IMR-90 (cell line): ENCODE results near the gene PPP1R12C. TPM values are rescaled to one million over a fixed set of nuclear protein-coding genes. Genes with fewer than 3 reads are reported as not detected.

ENCODE experiments used
- ATAC-seq: fragments of 200-7000 bp; cut with Tn5 transposase; 2 replicates; pipeline ENCODE4 v1.9.1; 2020; ENCODE audit warnings: low read depth, mild to moderate bottlenecking, moderate library complexity
- BruUV-seq: library from RNA; stranded (reverse); fragments of 400-500 nt; replicated peaks from 2 replicates; lab custom pipeline; 2021; lab: Mats Ljungman, UMichigan
- CTCF ChIA-PET: fragments of 300-600 bp; formaldehyde crosslinking; extraction: SDS; loops from one replicate; lab custom pipeline; 2021; ENCODE audit warnings: antibody characterized with exemption; lab: Yijun Ruan, JAX
- POLR2A ChIA-PET: fragments of 300-600 bp; sonication (Branson Sonifier 250); formaldehyde crosslinking; loops from one replicate; lab custom pipeline; 2022; ENCODE audit warnings: antibody characterized with exemption; ENCODE audit not compliant: unreplicated experiment; lab: Charles Lee
- DNase-seq: peaks from one replicate; pipeline ENCODE4 v3.0.0; 2013
- H2AFZ ChIP-seq: replicated peaks from 2 replicates; pipeline ENCODE3; 2013; ENCODE audit warnings: low read length, mild to moderate bottlenecking; ENCODE audit not compliant: poor library complexity
- H2AK5ac ChIP-seq: 2 replicates; pipeline ENCODE4 v1.6.1; 2013; ENCODE audit warnings: low read depth, low read length, inconsistent platforms
- H2AK9ac ChIP-seq: replicated peaks from 2 replicates; pipeline ENCODE3; 2013; ENCODE audit warnings: mild to moderate bottlenecking, low read depth, low read length, moderate library complexity; ENCODE audit not compliant: poor library complexity
- H2BK120ac ChIP-seq: 2 replicates; pipeline ENCODE4 v1.6.1; 2013; ENCODE audit warnings: low read depth, low read length, inconsistent platforms
- H2BK15ac ChIP-seq: 3 replicates; pipeline ENCODE4 v1.6.1; 2013; ENCODE audit warnings: low read depth, low read length, inconsistent platforms
- H2BK20ac ChIP-seq: 2 replicates; pipeline ENCODE4 v1.6.1; 2013; ENCODE audit warnings: low read depth, mild to moderate bottlenecking, inconsistent platforms, low read length, moderate library complexity
- H2BK5ac ChIP-seq: 2 replicates; pipeline ENCODE4 v1.6.1; 2013; ENCODE audit warnings: mild to moderate bottlenecking, low read depth, low read length, inconsistent platforms; ENCODE audit not compliant: poor library complexity, severe bottlenecking
- H3K14ac ChIP-seq: replicated peaks from 2 replicates; pipeline ENCODE4 v1.6.1; 2013; ENCODE audit warnings: low read depth, low read length, inconsistent platforms
- H3K18ac ChIP-seq: 2 replicates; pipeline ENCODE4 v1.6.1; 2013; ENCODE audit warnings: low read depth, low read length, control low read depth
- H3K23ac ChIP-seq: 2 replicates; pipeline ENCODE4 v1.6.1; 2013; ENCODE audit warnings: low read depth, low read length, inconsistent platforms
- H3K27ac ChIP-seq: 2 replicates; pipeline ENCODE4 v1.5.1; 2013; ENCODE audit warnings: mild to moderate bottlenecking, control low read depth, low read length; ENCODE audit not compliant: insufficient read depth
- H3K27me3 ChIP-seq: 2 replicates; pipeline ENCODE4 v1.6.1; 2013; ENCODE audit warnings: low read length; ENCODE audit not compliant: control insufficient read depth, insufficient read depth
- H3K36me3 ChIP-seq: 2 replicates; pipeline ENCODE4 v1.6.1; 2013; ENCODE audit warnings: low read length, mixed read lengths; ENCODE audit not compliant: control insufficient read depth, insufficient read depth
- H3K4ac ChIP-seq: 2 replicates; pipeline ENCODE4 v1.6.1; 2013; ENCODE audit warnings: low read depth, low read length, inconsistent platforms
- H3K4me1 ChIP-seq: 2 replicates; pipeline ENCODE4 v1.6.1; 2013; ENCODE audit warnings: low read length, mixed read lengths; ENCODE audit not compliant: control insufficient read depth, insufficient read depth
- H3K4me2 ChIP-seq: 2 replicates; pipeline ENCODE4 v1.6.1; 2013; ENCODE audit warnings: low read depth, mild to moderate bottlenecking, control low read depth, low read length, moderate library complexity
- H3K4me3 ChIP-seq: 2 replicates; pipeline ENCODE4 v1.5.1; 2013; ENCODE audit warnings: low read depth, mild to moderate bottlenecking, control low read depth, low read length, moderate library complexity; ENCODE audit not compliant: insufficient read depth
- H3K56ac ChIP-seq: 2 replicates; pipeline ENCODE4 v1.6.1; 2013; ENCODE audit warnings: low read length, inconsistent platforms; ENCODE audit not compliant: insufficient read depth; ENCODE audit errors: extremely low read depth
- H3K79me1 ChIP-seq, 2 experiments: 2 replicates each; pipeline ENCODE4 v1.6.1; 2013; ENCODE audit warnings: low read length in 2 of 2, inconsistent platforms in 1 of 2, low read depth in 1 of 2
- H3K9ac ChIP-seq: 2 replicates; pipeline ENCODE4 v1.6.1; 2013; ENCODE audit warnings: low read depth, low read length, control low read depth
- H3K9me1 ChIP-seq: 2 replicates; pipeline ENCODE4 v1.6.1; 2013; ENCODE audit warnings: low read length, inconsistent platforms; ENCODE audit not compliant: insufficient read depth
- H3K9me3 ChIP-seq: 2 replicates; pipeline ENCODE4 v1.6.1; 2013; ENCODE audit warnings: low read length; ENCODE audit not compliant: control insufficient read depth, insufficient read depth
- H4K20me1 ChIP-seq: 2 replicates; pipeline ENCODE4 v1.6.1; 2013; ENCODE audit warnings: low read length, inconsistent platforms; ENCODE audit not compliant: insufficient read depth
- H4K5ac ChIP-seq: 2 replicates; pipeline ENCODE4 v1.6.1; 2013; ENCODE audit warnings: mild to moderate bottlenecking, low read depth, low read length, control low read depth
- H4K8ac ChIP-seq, 2 experiments: 2 replicates each; pipeline ENCODE4 v1.6.1; 2013; ENCODE audit warnings: low read depth in 2 of 2, low read length in 2 of 2, control low read depth in 1 of 2, inconsistent platforms in 1 of 2
- H4K91ac ChIP-seq: 2 replicates; pipeline ENCODE4 v1.6.1; 2013; ENCODE audit warnings: low read depth, low read length, inconsistent platforms; ENCODE audit not compliant: insufficient read depth
- BHLHE40 ChIP-seq: fragments of 150-350 bp; IDR thresholded peaks from 2 replicates; pipeline ENCODE4 v1.6.1; 2016; ENCODE audit warnings: mild to moderate bottlenecking, low read depth, low read length
- CEBPB ChIP-seq: IDR thresholded peaks from 2 replicates; pipeline ENCODE4 v1.6.1; 2012; ENCODE audit warnings: low read depth, low read length, improper control_type of control experiment
- CHD1 ChIP-seq: IDR thresholded peaks from 2 replicates; pipeline ENCODE4 v1.6.1; 2012; ENCODE audit warnings: low read depth, low read length, improper control_type of control experiment
- ELK1 ChIP-seq: fragments of 150-350 bp; IDR thresholded peaks from 2 replicates; pipeline ENCODE4 v1.6.1; 2016; ENCODE audit warnings: low read depth, mild to moderate bottlenecking, low read length, moderate library complexity, borderline replicate concordance
- FOS ChIP-seq: fragments of 150-350 bp; IDR thresholded peaks from 2 replicates; pipeline ENCODE4 v1.6.1; 2016; ENCODE audit warnings: low read depth, low read length
- MAFK ChIP-seq: IDR thresholded peaks from 2 replicates; pipeline ENCODE4 v1.6.1; 2012; ENCODE audit warnings: low read depth, low read length, improper control_type of control experiment
- MAZ ChIP-seq: IDR thresholded peaks from 2 replicates; pipeline ENCODE4 v1.6.1; 2012; ENCODE audit warnings: low read depth, mild to moderate bottlenecking, low read length, improper control_type of control experiment, moderate library complexity, borderline replicate concordance
- NFE2L2 ChIP-seq: fragments of 150-350 bp; IDR thresholded peaks from 2 replicates; pipeline ENCODE4 v1.6.1; 2016; ENCODE audit warnings: low read depth, mild to moderate bottlenecking, low read length
- POLR2A ChIP-seq: IDR thresholded peaks from 2 replicates; pipeline ENCODE4 v1.6.1; 2012; ENCODE audit warnings: mild to moderate bottlenecking, low read depth, low read length
- RCOR1 ChIP-seq: IDR thresholded peaks from 2 replicates; pipeline ENCODE4 v1.6.1; 2012; ENCODE audit warnings: mild to moderate bottlenecking, low read length, improper control_type of control experiment; ENCODE audit not compliant: insufficient replicate concordance
- RFX5 ChIP-seq: IDR thresholded peaks from 2 replicates; pipeline ENCODE4 v1.8.0; 2012; ENCODE audit warnings: low read depth, mild to moderate bottlenecking, low read length, moderate library complexity
- SMC3 ChIP-seq: fragments of 150-350 bp; IDR thresholded peaks from 2 replicates; pipeline ENCODE4 v1.6.1; 2016; ENCODE audit warnings: low read depth, mild to moderate bottlenecking, antibody characterized with exemption, low read length, moderate library complexity
- WGBS, 2 experiments: methylation state at CpG; one replicate each; pipeline versions ENCODE4 v1.1.5 to v1.1.7; 2013; ENCODE audit warnings: missing lambda C conversion rate in 2 of 2; ENCODE audit not compliant: insufficient read length in 1 of 2; ENCODE audit errors: extremely low coverage in 2 of 2; 5-methylcytosine and 5-hydroxymethylcytosine counted together
- dilution Hi-C: fragments of 300-500 bp; cut with HindIII; formaldehyde crosslinking; loops from one replicate; pipeline ENCODE4 v1.14.3; 2018; ENCODE audit warnings: low sequenced_read_pairs; ENCODE audit not compliant: unreplicated experiment
- in situ Hi-C: fragments of 300-500 bp; cut with MboI; formaldehyde crosslinking; loops from 3 replicates; pipeline ENCODE4 v1.14.3; 2019; ENCODE audit warnings: low sequenced_read_pairs, inconsistent platforms, mixed read lengths
- intact Hi-C: fragments of 100-400 bp; cut with micrococcal nuclease; formaldehyde crosslinking; loops from 2 replicates; pipeline ENCODE4 v1.10.0; 2022
- polyA plus RNA-seq, 3 experiments: library from polyadenylated mRNA; depleted of rRNA; stranded (reverse); fragments of >200 nt; gene quantifications; 2 replicates each; pipeline ENCODE4 v1.2.3, GENCODE V29; 2012; ENCODE audit warnings: low replicate concordance in 1 of 3
- total RNA-seq: library from RNA; depleted of rRNA; stranded (reverse); fragments of >200 nt; gene quantifications from 2 replicates; pipeline ENCODE4 v1.2.3, GENCODE V29; 2012
- TF ChIP-seq, protein P1 (sequence below): fragments of 150-350 bp; IDR thresholded peaks from 2 replicates; pipeline ENCODE4 v1.6.1; 2017; ENCODE audit warnings: mild to moderate bottlenecking, antibody characterized with exemption, low read length, low read depth

Gene PPP1R12C
- total and polyA plus RNA-seq, 2 of the 4 experiments (the other 2 are of a cell fraction), result 21.5 to 81.4 TPM

GRCh38 chr19:55075371-55075998, 42.0 kb downstream of the PPP1R12C start, which contains the start of gene EPS8L1:
Gene EPS8L1 (plus strand): TSS chr19:55075869. CDS start chr19:55076445, 576 bp downstream.
- ATAC-seq (no peak), DNase-seq (no peak)
- Histone ChIP-seq H2AK9ac (no peak within 1 kb of the TSS), H2AFZ (no peak within 1 kb of the TSS), H4K8ac (no peak within 1 kb of the TSS), H3K4me2 (no peak within 1 kb of the TSS), H3K4me1 (peaks cover 2% of the 10 kb centered on the region; the same call in 1 of the 2 replicates), H3K9ac (no peak within 1 kb of the TSS), H2BK20ac (no peak within 1 kb of the TSS), H3K14ac (no peak within 1 kb of the TSS), H3K18ac (no peak within 1 kb of the TSS), H3K4me3 (no peak within 1 kb of the TSS), H4K91ac (no peak within 1 kb of the TSS), H2BK15ac (no peak within 1 kb of the TSS), H3K27ac (no peak within 1 kb of the TSS), H2AK5ac (no peak within 1 kb of the TSS), H3K79me1 (no peaks in the 10 kb centered on the region), H2BK120ac (no peak within 1 kb of the TSS), H3K9me1 (peaks cover 3% of the 10 kb centered on the region; the same call in 1 of the 2 replicates), H4K20me1 (no peaks in the 10 kb centered on the region), H3K56ac (no peak within 1 kb of the TSS), H4K5ac (no peak within 1 kb of the TSS), H3K4ac (no peak within 1 kb of the TSS), H3K23ac (no peak within 1 kb of the TSS), H3K27me3 (peaks cover 29% of the 10 kb centered on the region), H2BK5ac (no peak within 1 kb of the TSS), H3K9me3 (no peaks in the 10 kb centered on the region; the same call in 1 of the 2 replicates), H3K36me3 (no peaks in the 10 kb centered on the region)
- ChIA-PET CTCF (no interaction called here), POLR2A (no interaction called here)
- intact Hi-C loops, result no loop called here
- TF ChIP-seq SMC3 (no peak), NFE2L2 (no peak), MAZ (no peak), RCOR1 (no peak), CHD1 (no peak), FOS (no peak), RFX5 (no peak), MAFK (no peak), BHLHE40 (no peak), POLR2A (no peak), CEBPB (no peak), ELK1 (no peak)
- TF ChIP-seq, protein P1, sequence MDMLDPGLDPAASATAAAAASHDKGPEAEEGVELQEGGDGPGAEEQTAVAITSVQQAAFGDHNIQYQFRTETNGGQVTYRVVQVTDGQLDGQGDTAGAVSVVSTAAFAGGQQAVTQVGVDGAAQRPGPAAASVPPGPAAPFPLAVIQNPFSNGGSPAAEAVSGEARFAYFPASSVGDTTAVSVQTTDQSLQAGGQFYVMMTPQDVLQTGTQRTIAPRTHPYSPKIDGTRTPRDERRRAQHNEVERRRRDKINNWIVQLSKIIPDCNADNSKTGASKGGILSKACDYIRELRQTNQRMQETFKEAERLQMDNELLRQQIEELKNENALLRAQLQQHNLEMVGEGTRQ, result no peak
- in situ Hi-C loops, result no loop called here
- no TSS peak for BruUV-seq
- 23% methylated on average over 8 of the region's 18 CpGs; no CpG with 5 or more reads in 1 of the 2 experiments for WGBS, 2 experiments
- dilution Hi-C loops, result no loop called here
